ENCODE data around the gene PPIF. TPM values are rescaled to one million over a fixed set of nuclear protein-coding genes. Genes with fewer than 3 reads are reported as not detected.
"Not testable (repeated sequence)": the region's sequence is repeated elsewhere in the genome, so short reads cannot be mapped to it uniquely, and the experiment has no call there.

PPIF gene
- total RNA-seq, 2 donors from 2014 or later = 30.6 to 69.1 TPM

GRCh38 chr10:79328737-79329504, 18.3 kb upstream of the PPIF start:
- DNase-seq (ENCODE audit: low spot score) = no peak
- Histone ChIP-seq H3K4me3 (no peak overlapping the region), H3K36me3 (no peaks in the 10 kb centered on the region), H3K27me3 (replicated peaks; ENCODE audit: insufficient read depth) (no peaks in the 10 kb centered on the region), H3K4me1 (replicated peaks) (no peaks in the 10 kb centered on the region), H3K9me3 (no peaks in the 10 kb centered on the region), H3K27ac (no peak overlapping the region)
- 92% methylated on average over 14 of the region's 14 CpGs for WGBS
- no peak for TF ChIP-seq POLR2AphosphoS5 (IDR thresholded peaks at IDR 0.05)
- TF ChIP-seq POLR2A (IDR thresholded peaks at IDR 0.05) = no peak
- no peak for TF ChIP-seq CTCF (IDR thresholded peaks at IDR 0.05)
- intact Hi-C loops (cut with DNase I) = no loop called here

GRCh38 chr10:79329529-79329928, 17.7 kb upstream of the PPIF start:
- TF ChIP-seq POLR2AphosphoS5 (IDR thresholded peaks at IDR 0.05) (no peak), POLR2A (IDR thresholded peaks at IDR 0.05) (no peak), CTCF (IDR thresholded peaks at IDR 0.05) (no peak)
- no peak overlapping the region for H3K27ac ChIP-seq
- 93% methylated on average over 9 of the region's 9 CpGs for WGBS
- H3K9me3 ChIP-seq = no peaks in the 10 kb centered on the region
- H3K27me3 ChIP-seq (replicated peaks; ENCODE audit: insufficient read depth) = no peaks in the 10 kb centered on the region
- DNase-seq (ENCODE audit: low spot score) = no peak
- intact Hi-C loops (cut with DNase I) = no loop called here
- H3K36me3 ChIP-seq = no peaks in the 10 kb centered on the region
- H3K4me1 ChIP-seq (replicated peaks) = no peaks in the 10 kb centered on the region
- H3K4me3 ChIP-seq = no peak overlapping the region

DNA sequence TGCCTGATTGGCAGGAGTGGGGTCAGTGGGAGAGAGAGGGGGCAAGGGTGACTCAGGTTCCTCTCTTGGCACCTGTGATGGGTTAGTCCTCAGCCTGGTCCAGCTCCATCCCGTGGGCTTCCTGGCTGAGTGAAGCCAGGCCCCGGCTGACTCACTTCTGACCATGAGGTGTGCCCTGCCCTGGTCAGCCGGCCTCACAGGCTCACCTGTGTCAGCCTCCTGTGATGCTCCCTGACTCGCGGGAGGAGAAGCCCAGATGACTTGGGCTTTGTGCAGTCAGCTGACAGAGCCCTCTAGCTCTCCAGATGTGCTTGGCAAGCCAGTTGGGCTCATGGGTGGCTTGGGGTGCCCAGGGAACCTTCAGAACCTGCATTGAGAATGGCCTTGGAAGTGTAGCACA, 16.0 kb upstream of the PPIF start:
- Histone ChIP-seq H3K36me3 (no peaks in the 10 kb centered on the region), H3K4me1 (replicated peaks) (no peaks in the 10 kb centered on the region), H3K4me3 (no peak overlapping the region), H3K27ac (no peak overlapping the region), H3K9me3 (no peaks in the 10 kb centered on the region), H3K27me3 (replicated peaks; ENCODE audit: insufficient read depth) (no peaks in the 10 kb centered on the region)
- TF ChIP-seq CTCF (IDR thresholded peaks at IDR 0.05) = no peak
- TF ChIP-seq POLR2A (IDR thresholded peaks at IDR 0.05) = no peak
- TF ChIP-seq POLR2AphosphoS5 (IDR thresholded peaks at IDR 0.05) = no peak
- 89% methylated on average over 5 of the region's 5 CpGs for WGBS
- DNase-seq (ENCODE audit: low spot score) = no peak
- intact Hi-C loops (cut with DNase I) = no loop called here

- 61% methylated on average over 6 of the region's 6 CpGs for WGBS
- no peak for DNase-seq (ENCODE audit: low spot score)
- no peaks in the 10 kb centered on the region for H3K36me3 ChIP-seq
- no peaks in the 10 kb centered on the region for H3K4me1 ChIP-seq (replicated peaks)
- no peak overlapping the region for H3K27ac ChIP-seq
- H3K27me3 ChIP-seq (replicated peaks; ENCODE audit: insufficient read depth) = no peaks in the 10 kb centered on the region
- intact Hi-C loops (cut with DNase I) = no loop called here
- TF ChIP-seq CTCF (IDR thresholded peaks at IDR 0.05) (no peak), POLR2A (IDR thresholded peaks at IDR 0.05) (no peak), POLR2AphosphoS5 (IDR thresholded peaks at IDR 0.05) (no peak)
- no peak overlapping the region for H3K4me3 ChIP-seq
- no peaks in the 10 kb centered on the region for H3K9me3 ChIP-seq
These were observed 15.6 kb upstream of the PPIF start for GRCh38 chr10:79331709-79332108.

DNA sequence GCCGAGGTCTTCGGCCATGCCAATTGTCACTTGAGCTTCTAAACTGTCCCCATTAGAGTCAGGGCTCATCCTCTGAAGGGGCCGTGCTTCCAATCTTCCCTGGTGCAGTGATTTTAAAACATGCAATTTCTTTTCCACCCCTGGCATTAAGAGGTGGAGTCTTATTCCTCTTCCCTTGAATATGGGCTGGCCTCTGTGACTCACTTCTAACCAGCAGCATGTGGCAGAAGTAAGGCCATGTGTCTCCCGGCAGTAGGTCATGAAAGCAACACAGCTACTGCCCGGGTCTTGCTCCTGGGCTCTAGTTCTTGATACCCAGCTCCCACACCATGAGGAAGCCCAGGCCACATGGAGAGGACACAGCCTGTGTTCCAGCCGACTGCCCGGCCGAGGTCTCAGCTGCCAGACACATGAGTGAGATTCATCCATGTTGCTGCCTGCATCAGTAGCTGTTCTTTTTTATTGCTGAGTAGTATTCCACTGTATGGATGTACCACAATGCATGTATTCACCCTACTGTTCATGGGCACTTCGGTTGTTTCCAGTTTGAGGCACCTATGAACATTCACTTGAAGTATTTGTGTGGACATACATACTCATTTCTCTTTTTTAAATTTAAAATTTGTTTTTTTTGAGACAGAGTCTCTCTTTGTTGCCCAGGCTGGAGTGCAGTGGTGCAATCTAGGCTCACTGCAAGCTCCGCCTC, 14.5 kb upstream of the PPIF start:
- H3K4me3 ChIP-seq; DNase-seq (ENCODE audit: low spot score); H3K4me1 ChIP-seq (replicated peaks); H3K36me3 ChIP-seq; H3K27me3 ChIP-seq (replicated peaks; ENCODE audit: insufficient read depth); H3K27ac ChIP-seq; intact Hi-C loops (cut with DNase I); H3K9me3 ChIP-seq: not testable (repeated sequence)
- 92% methylated on average over 2 of the region's 10 CpGs for WGBS
